CD8-positive, alpha-beta memory T cell (primary cell): Measurements from ENCODE around the gene UTS2B. TPM values are rescaled to one million over a fixed set of nuclear protein-coding genes. Genes with fewer than 3 reads are reported as not detected.

Experiments used
- CTCF ChIA-PET: fragments of 350-600 bp; sonication (Branson Sonifier 250); formaldehyde crosslinking; loops from one replicate; lab custom pipeline; 2021; ENCODE audit warnings: antibody characterized with exemption; lab: Charles Lee
- POLR2A ChIA-PET: fragments of 350-600 bp; sonication (Branson Sonifier 250); formaldehyde crosslinking; loops from one replicate; lab custom pipeline; 2021; ENCODE audit warnings: antibody characterized with exemption; lab: Charles Lee
- DNase-seq, 5 donors: peaks; one replicate each; pipeline versions ENCODE4 v3.0.0 to v3.0.0-alpha.2; 2020 to 2022; ENCODE audit warnings: mixed read lengths in 1 of 5
- H3K27ac ChIP-seq: one replicate; pipeline ENCODE4 v1.7.0; 2013; ENCODE audit warnings: low read depth, mild to moderate bottlenecking, low read length, moderate library complexity
- H3K27me3 ChIP-seq: 2 replicates; pipeline ENCODE4 v1.7.0; 2013; ENCODE audit warnings: low read length, mild to moderate bottlenecking; ENCODE audit not compliant: insufficient read depth, poor library complexity, severe bottlenecking
- H3K36me3 ChIP-seq: 2 replicates; pipeline ENCODE4 v1.7.0; 2013; ENCODE audit warnings: mild to moderate bottlenecking, low read length, moderate library complexity; ENCODE audit not compliant: insufficient read depth
- H3K4me1 ChIP-seq: 2 replicates; pipeline ENCODE4 v1.7.0; 2013; ENCODE audit warnings: mild to moderate bottlenecking, low read length, moderate library complexity; ENCODE audit not compliant: insufficient read depth
- H3K4me3 ChIP-seq: 2 replicates; pipeline ENCODE4 v1.7.0; 2013; ENCODE audit warnings: mild to moderate bottlenecking, low read length
- H3K9me3 ChIP-seq: 2 replicates; pipeline ENCODE4 v1.7.0; 2013; ENCODE audit warnings: mild to moderate bottlenecking, low read length
- H3K27ac Mint-ChIP-seq, 8 donors: one replicate each; pipeline ENCODE4 v1.8.0; 2020 to 2021; ENCODE audit warnings: mixed read lengths in 8 of 8, mild to moderate bottlenecking in 6 of 8, inconsistent platforms in 3 of 8, moderate library complexity in 3 of 8
- H3K27me3 Mint-ChIP-seq, 2 donors: one replicate each; pipeline ENCODE4 v1.8.0; 2020 to 2021; ENCODE audit warnings: mixed read lengths in 2 of 2, mild to moderate bottlenecking in 1 of 2, moderate library complexity in 1 of 2
- H3K36me3 Mint-ChIP-seq, 3 donors: one replicate each; pipeline ENCODE4 v1.8.0; 2020 to 2021; ENCODE audit warnings: mixed read lengths in 3 of 3, inconsistent platforms in 1 of 3, mild to moderate bottlenecking in 1 of 3
- H3K4me1 Mint-ChIP-seq, 3 donors: one replicate each; pipeline ENCODE4 v1.8.0; 2020 to 2021; ENCODE audit warnings: mixed read lengths in 3 of 3, inconsistent platforms in 1 of 3, mild to moderate bottlenecking in 1 of 3
- H3K4me3 Mint-ChIP-seq, 7 donors: one replicate each; pipeline ENCODE4 v1.8.0; 2020 to 2021; ENCODE audit warnings: mixed read lengths in 7 of 7, mild to moderate bottlenecking in 6 of 7, moderate library complexity in 4 of 7, inconsistent platforms in 2 of 7
- H3K9me3 Mint-ChIP-seq, 5 donors: one replicate each; pipeline ENCODE4 v1.8.0; 2020 to 2022; ENCODE audit warnings: mixed read lengths in 5 of 5, mild to moderate bottlenecking in 3 of 5, moderate library complexity in 2 of 5, inconsistent platforms in 1 of 5
- polyA plus RNA-seq: library from polyadenylated mRNA; unstranded; fragments of 300-500 nt; fragmentation: Illumina TruSeq; gene quantifications from one replicate; pipeline ENCODE4 v1.2.3, GENCODE V29; 2021
- total RNA-seq, 2 experiments: library from RNA; stranded (reverse); gene quantifications; one replicate each; pipeline ENCODE4 v1.2.3, GENCODE V29; 2021

Gene UTS2B
- not detected for total RNA-seq
- polyA plus RNA-seq: not detected

GRCh38 chr3:191329654-191330529, at the start of gene UTS2B:
TSS of gene UTS2B (minus strand) at chr3:191330526. CDS start at chr3:191282189, 48,337 bp downstream.
- H3K4me1 Mint-ChIP-seq: peaks cover 17 to 24% (median 19%) of the 10 kb centered on the region in 3 donors
- no peaks in the 10 kb centered on the region for H3K36me3 Mint-ChIP-seq
- Histone ChIP-seq H3K36me3 (no peaks in the 10 kb centered on the region), H3K9me3 (no peaks in the 10 kb centered on the region), H3K27me3 (no peaks in the 10 kb centered on the region), H3K4me3 (peak within 1 kb of the TSS; percentile 30), H3K27ac (peak within 1 kb of the TSS; percentile 57), H3K4me1 (no peaks in the 10 kb centered on the region)
- peak within 1 kb of the TSS in 3 of 8 donors; percentile 2 to 71 (median 61) for H3K27ac Mint-ChIP-seq
- DNase-seq: peak in 2 of 5 donors; percentile 1 to 47
- CTCF ChIA-PET: no interaction called here
- peaks cover 0 to 3% (median 0%) of the 10 kb centered on the region in 5 donors for H3K9me3 Mint-ChIP-seq
- peak within 1 kb of the TSS; percentile 48 to 86 (median 77) for H3K4me3 Mint-ChIP-seq
- POLR2A ChIA-PET: no interaction called here
- peaks cover 1 to 18% of the 10 kb centered on the region in 2 donors for H3K27me3 Mint-ChIP-seq

- no peaks in the 10 kb centered on the region for H3K9me3 ChIP-seq
- H3K4me3 Mint-ChIP-seq: no peak overlapping the region
- ChIA-PET POLR2A (no interaction called here), CTCF (no interaction called here)
- H3K27ac ChIP-seq: no peak overlapping the region
- H3K4me1 Mint-ChIP-seq: peaks cover 0 to 2% (median 0%) of the 10 kb centered on the region in 3 donors
- H3K27ac Mint-ChIP-seq: no peak overlapping the region
- H3K36me3 ChIP-seq: no peaks in the 10 kb centered on the region
- no peaks in the 10 kb centered on the region for H3K27me3 Mint-ChIP-seq
- DNase-seq: no peak
- no peaks in the 10 kb centered on the region for H3K4me1 ChIP-seq
- H3K36me3 Mint-ChIP-seq: peaks cover 0 to 7% (median under 1%) of the 10 kb centered on the region in 3 donors
- no peaks in the 10 kb centered on the region for H3K9me3 Mint-ChIP-seq
- no peak overlapping the region for H3K4me3 ChIP-seq
- no peaks in the 10 kb centered on the region for H3K27me3 ChIP-seq
Measured at GRCh38 chr3:191380001-191380400, 49.7 kb upstream of the UTS2B start.

- Mint-ChIP-seq H3K36me3 (peaks cover 0 to 8% (median 3%) of the 10 kb centered on the region in 3 donors), H3K4me3 (no peak overlapping the region), H3K27me3 (no peaks in the 10 kb centered on the region), H3K27ac (no peak overlapping the region), H3K9me3 (no peaks in the 10 kb centered on the region), H3K4me1 (peaks cover 0 to 2% (median 0%) of the 10 kb centered on the region in 3 donors)
- no peaks in the 10 kb centered on the region for H3K4me1 ChIP-seq
- H3K4me3 ChIP-seq: no peak overlapping the region
- no peak overlapping the region for H3K27ac ChIP-seq
- no peaks in the 10 kb centered on the region for H3K36me3 ChIP-seq
- ChIA-PET POLR2A (no interaction called here), CTCF (no interaction called here)
- no peaks in the 10 kb centered on the region for H3K27me3 ChIP-seq
- H3K9me3 ChIP-seq: no peaks in the 10 kb centered on the region
- no peak for DNase-seq
Measured at GRCh38 chr3:191379446-191379845, 49.1 kb upstream of the UTS2B start.

- Histone ChIP-seq H3K4me1 (no peaks in the 10 kb centered on the region), H3K27me3 (no peaks in the 10 kb centered on the region), H3K9me3 (no peaks in the 10 kb centered on the region), H3K27ac (no peak overlapping the region), H3K4me3 (no peak overlapping the region), H3K36me3 (no peaks in the 10 kb centered on the region)
- no peak overlapping the region for H3K27ac Mint-ChIP-seq
- peaks cover 0 to 2% (median 0%) of the 10 kb centered on the region in 3 donors for H3K4me1 Mint-ChIP-seq
- ChIA-PET POLR2A (no interaction called here), CTCF (no interaction called here)
- no peaks in the 10 kb centered on the region for H3K27me3 Mint-ChIP-seq
- no peak overlapping the region for H3K4me3 Mint-ChIP-seq
- peaks cover 0 to 8% (median 3%) of the 10 kb centered on the region in 3 donors for H3K36me3 Mint-ChIP-seq
- H3K9me3 Mint-ChIP-seq: no peaks in the 10 kb centered on the region
- no peak for DNase-seq
Measured at GRCh38 chr3:191378142-191378812, 48.0 kb upstream of the UTS2B start.

- DNase-seq: no peak
- no peak overlapping the region for H3K27ac ChIP-seq
- no peaks in the 10 kb centered on the region for H3K4me1 ChIP-seq
- Mint-ChIP-seq H3K27ac (no peak overlapping the region), H3K36me3 (peaks cover 0 to 7% (median 3%) of the 10 kb centered on the region in 3 donors), H3K4me3 (no peak overlapping the region), H3K9me3 (no peaks in the 10 kb centered on the region), H3K27me3 (no peaks in the 10 kb centered on the region), H3K4me1 (peaks cover 0 to 2% (median 0%) of the 10 kb centered on the region in 3 donors)
- no peak overlapping the region for H3K4me3 ChIP-seq
- no peaks in the 10 kb centered on the region for H3K9me3 ChIP-seq
- POLR2A ChIA-PET: no interaction called here
- no peaks in the 10 kb centered on the region for H3K27me3 ChIP-seq
- H3K36me3 ChIP-seq: no peaks in the 10 kb centered on the region
- CTCF ChIA-PET: no interaction called here
Measured at GRCh38 chr3:191376516-191377141, 46.3 kb upstream of the UTS2B start.

GRCh38 chr3:191373327-191373726, 43.0 kb upstream of the UTS2B start:
- Mint-ChIP-seq H3K4me1 (no peaks in the 10 kb centered on the region), H3K27ac (no peak overlapping the region), H3K27me3 (no peaks in the 10 kb centered on the region), H3K9me3 (peaks cover 0 to 3% (median 0%) of the 10 kb centered on the region in 5 donors), H3K4me3 (no peak overlapping the region), H3K36me3 (peaks cover 0 to 4% (median 3%) of the 10 kb centered on the region in 3 donors)
- POLR2A ChIA-PET: no interaction called here
- Histone ChIP-seq H3K9me3 (no peaks in the 10 kb centered on the region), H3K36me3 (no peaks in the 10 kb centered on the region), H3K27ac (no peak overlapping the region), H3K27me3 (no peaks in the 10 kb centered on the region), H3K4me1 (no peaks in the 10 kb centered on the region), H3K4me3 (no peak overlapping the region)
- no peak for DNase-seq
- CTCF ChIA-PET: no interaction called here

- ChIA-PET POLR2A (no interaction called here), CTCF (no interaction called here)
- H3K27me3 Mint-ChIP-seq: no peaks in the 10 kb centered on the region
- no peak for DNase-seq
- H3K36me3 Mint-ChIP-seq: peaks cover 0 to 4% (median 3%) of the 10 kb centered on the region in 3 donors
- Histone ChIP-seq H3K27me3 (no peaks in the 10 kb centered on the region), H3K9me3 (no peaks in the 10 kb centered on the region), H3K27ac (no peak overlapping the region), H3K4me1 (no peaks in the 10 kb centered on the region), H3K36me3 (no peaks in the 10 kb centered on the region), H3K4me3 (no peak overlapping the region)
- H3K4me1 Mint-ChIP-seq: no peaks in the 10 kb centered on the region
- H3K4me3 Mint-ChIP-seq: no peak overlapping the region
- H3K27ac Mint-ChIP-seq: no peak overlapping the region
- peaks cover 0 to 3% (median 0%) of the 10 kb centered on the region in 5 donors for H3K9me3 Mint-ChIP-seq
Measured at GRCh38 chr3:191372122-191372521, 41.8 kb upstream of the UTS2B start.

- Histone ChIP-seq H3K4me3 (no peak overlapping the region), H3K4me1 (no peaks in the 10 kb centered on the region), H3K27ac (no peak overlapping the region), H3K9me3 (no peaks in the 10 kb centered on the region), H3K27me3 (no peaks in the 10 kb centered on the region), H3K36me3 (no peaks in the 10 kb centered on the region)
- ChIA-PET POLR2A (no interaction called here), CTCF (no interaction called here)
- Mint-ChIP-seq H3K4me3 (no peak overlapping the region), H3K36me3 (no peaks in the 10 kb centered on the region), H3K9me3 (peaks cover 0 to 3% (median 0%) of the 10 kb centered on the region in 5 donors), H3K27me3 (no peaks in the 10 kb centered on the region), H3K4me1 (no peaks in the 10 kb centered on the region), H3K27ac (no peak overlapping the region)
- DNase-seq: no peak
Measured at GRCh38 chr3:191369616-191370010, 39.3 kb upstream of the UTS2B start.
